KBM-7 (cell line): Measurements from ENCODE around the gene GK.
"Not testable (repeated sequence)": the region's sequence is repeated elsewhere in the genome, so short reads cannot be mapped to it uniquely, and the experiment has no call there.

Experiments
- DNase-seq: peaks from one replicate; pipeline ENCODE4 v3.0.0-alpha.2; 2015
- in situ Hi-C: fragments of 300-500 bp; cut with MboI; formaldehyde crosslinking; loops from 2 replicates; pipeline ENCODE4 v1.14.3; 2020; ENCODE audit warnings: low sequenced_read_pairs, low pct_unique_long_range_greater_than_20kb, mixed read lengths

The GK gene

DNA sequence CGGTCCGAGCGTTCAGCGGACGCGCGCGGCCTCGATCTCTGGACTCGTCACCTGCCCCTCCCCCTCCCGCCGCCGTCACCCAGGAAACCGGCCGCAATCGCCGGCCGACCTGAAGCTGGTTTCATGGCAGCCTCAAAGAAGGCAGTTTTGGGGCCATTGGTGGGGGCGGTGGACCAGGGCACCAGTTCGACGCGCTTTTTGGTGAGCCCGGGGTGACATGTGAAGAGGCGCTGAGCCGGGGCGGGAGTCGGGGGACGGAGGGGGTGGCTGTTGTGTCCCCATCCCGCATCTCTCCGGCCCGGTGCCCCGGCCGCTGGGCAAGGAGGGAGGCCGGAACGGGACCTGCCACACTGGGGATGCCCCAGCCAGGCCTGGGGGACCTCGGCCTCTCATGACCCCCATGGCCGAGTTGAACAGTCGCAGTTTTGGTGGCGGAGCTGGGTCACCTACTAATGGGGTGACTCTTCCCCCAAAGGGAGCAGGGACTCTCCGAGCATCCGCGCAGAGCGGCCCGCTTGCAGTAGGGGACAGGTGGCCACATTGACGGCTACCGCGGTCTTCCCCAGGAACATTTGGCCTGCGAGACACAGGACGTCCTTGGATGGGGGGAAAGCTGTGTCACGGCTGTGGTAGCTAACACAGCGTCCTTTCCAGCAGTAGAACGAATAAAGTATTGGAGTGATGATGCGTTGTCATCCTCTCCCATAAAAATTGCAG is at the start of gene GK:
Gene GK (plus strand): TSS at position 9 of the 717 bp plus-strand sequence. CDS start 115 bp downstream, at position 124.
- in situ Hi-C loops: no loop called here
- DNase-seq: peak; percentile 51

DNA sequence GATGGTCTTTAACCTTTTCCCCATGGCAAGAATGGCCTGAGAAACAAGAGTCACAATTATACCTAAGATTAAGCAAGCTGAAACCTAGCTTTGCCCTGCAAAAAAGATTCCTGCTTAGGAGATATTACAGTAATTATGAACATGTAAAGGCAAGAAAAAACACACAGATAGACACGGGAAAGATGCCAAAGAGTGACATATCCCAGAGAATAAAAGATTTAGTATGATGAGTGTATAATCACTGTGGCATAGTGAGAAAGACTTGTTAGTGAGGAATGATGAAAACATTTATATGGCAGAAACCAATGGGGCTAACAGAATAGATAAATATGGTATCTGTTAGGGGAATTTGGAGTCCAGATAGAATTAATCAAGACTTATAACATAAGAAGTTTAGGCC is 46.1 kb upstream of the GK start:
- no peak for DNase-seq
- in situ Hi-C loops: no loop called here

GRCh38 chrX:30610026-30610425 is 43.2 kb upstream of the GK start:
- no peak for DNase-seq
- in situ Hi-C loops: no loop called here

GRCh38 chrX:30612250-30612655 is 41.0 kb upstream of the GK start:
- in situ Hi-C loops: no loop called here
- DNase-seq: no peak

GRCh38 chrX:30613721-30614120 is 39.5 kb upstream of the GK start:
- no peak for DNase-seq
- in situ Hi-C loops: no loop called here

DNA sequence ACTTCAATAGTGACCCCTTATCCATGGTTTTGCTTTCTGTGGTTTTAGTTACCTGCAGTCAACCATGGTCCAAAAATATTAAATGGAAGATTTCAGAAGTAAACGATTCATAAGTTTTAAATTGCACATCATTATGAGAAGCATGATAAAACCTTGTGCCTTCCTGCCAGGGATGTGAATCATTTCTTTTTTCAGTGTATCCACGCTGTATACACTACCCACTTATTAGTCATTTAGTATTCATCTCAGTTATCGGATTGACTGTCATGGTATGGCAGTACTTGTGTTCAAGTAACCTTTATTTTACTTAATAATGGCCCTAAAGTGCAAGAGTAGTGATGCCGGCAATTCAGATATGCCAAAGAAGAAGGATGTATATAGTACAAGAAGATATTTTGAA is 38.0 kb upstream of the GK start:
- in situ Hi-C loops: no loop called here
- DNase-seq: no peak

DNA sequence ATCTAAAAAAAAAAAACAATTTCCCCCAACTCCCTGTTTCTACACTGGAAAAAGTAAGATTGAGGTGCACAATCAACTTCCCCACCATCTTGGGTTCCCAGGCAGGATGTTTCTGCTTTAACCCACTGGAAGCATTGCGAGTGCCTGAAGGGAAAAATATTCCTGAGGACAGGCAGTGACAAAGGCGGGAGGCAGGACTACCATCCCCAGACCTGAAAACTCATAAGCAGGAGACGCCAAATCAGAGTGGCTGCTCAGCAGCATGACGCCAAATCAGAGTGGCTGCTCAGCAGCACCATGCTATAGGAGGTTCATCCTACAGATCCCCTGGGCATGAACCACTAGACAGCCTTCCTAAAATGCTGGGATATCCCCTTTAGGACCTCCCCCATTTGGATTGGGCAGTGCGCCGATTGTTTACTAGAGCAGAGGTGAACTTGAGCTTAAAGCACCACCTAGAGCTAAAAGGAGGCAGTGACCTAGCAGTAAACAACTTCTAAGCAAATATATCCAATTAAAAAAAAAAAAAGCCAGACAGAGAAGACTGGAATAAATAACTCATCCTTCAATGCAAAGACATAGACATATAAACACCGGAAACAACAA is 35.0 kb upstream of the GK start:
- peak; percentile 52 for DNase-seq
- in situ Hi-C loops: no loop called here

GRCh38 chrX:30620125-30620524 is 33.1 kb upstream of the GK start:
- in situ Hi-C loops: no loop called here
- no peak for DNase-seq

- in situ Hi-C loops: no loop called here
Observed at GRCh38 chrX:30620980-30621618, 32.1 kb upstream of the GK start.

DNA sequence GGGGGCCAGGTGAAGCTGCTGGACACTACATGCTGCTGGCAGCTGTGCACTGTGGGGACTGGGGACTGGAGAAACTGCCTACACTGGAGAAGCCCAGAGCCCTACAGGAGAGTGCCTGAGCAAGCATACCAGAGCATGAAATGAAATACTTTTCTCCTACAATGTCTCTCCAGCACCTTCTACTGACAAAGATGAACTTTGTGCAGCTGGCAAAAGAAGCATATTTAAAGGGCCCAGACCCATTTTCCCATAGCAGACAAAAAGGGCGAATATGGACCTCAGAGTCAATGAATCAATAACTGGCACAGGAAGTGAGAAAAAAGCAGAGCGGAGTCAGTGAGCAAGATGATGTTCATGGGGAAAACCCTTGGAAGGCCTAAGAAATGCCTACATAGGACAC is 30.9 kb upstream of the GK start:
- in situ Hi-C loops: no loop called here
- DNase-seq: no peak

More at GRCh38 chrX:30620980-30621618, 32.1 kb upstream of the GK start:
- peak; percentile 25 for DNase-seq

DNA sequence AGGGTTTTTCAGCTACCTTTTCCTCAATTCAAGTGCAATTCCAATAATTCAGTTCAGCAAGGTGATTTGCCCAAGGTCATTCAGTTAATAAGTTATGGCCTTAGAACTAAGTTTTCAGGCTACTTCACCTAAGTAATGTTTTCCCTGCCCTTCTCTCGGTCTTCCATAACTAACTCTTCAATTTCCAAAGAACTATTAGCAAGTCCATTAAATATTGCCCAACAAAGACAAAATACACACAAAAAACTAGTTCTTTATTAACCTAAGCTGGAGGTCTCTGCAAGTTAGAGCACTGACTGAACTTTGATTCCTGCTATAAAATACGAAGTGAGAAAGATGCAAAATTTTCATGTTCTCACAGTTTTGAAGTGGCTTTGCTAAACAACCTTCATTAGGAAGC is 26.8 kb upstream of the GK start:
- in situ Hi-C loops: no loop called here
- DNase-seq: no peak

DNA sequence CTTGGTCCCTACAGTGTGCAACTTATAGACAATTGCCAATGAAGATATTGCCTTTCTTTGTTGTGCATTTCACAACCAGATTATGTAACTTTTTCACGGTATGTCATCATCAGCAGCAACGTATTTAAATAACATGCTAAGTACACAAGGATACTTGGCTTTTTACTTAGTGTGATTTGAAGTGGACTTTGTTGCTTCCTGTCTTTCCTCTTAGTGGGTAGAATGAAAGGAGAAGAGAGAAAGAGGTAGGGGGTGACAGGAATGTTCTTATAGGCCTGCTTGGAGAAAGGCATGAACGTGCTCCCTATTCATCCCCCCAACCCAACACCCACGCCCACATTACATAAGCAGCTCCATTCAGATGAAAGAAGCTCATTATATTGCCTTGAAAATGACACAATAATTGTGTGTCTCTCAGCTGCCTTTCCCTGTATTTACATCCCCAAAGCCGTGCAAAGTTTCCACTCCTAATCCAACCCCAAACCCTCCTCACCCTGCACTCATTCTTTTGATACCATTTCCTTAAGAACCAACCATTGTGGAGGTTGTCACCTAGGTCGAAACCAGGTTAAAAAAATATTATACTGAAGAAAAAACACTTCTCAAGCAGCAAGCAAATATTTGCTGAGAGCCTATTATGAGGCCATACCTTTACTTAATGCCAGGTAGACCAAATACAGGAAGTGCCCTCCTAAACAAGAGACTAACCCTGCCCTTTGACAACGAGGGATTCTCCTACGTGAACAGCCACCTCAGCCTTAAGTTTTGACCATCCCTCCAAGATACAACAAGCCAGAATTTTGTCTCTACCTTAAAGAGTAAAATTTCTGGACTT is 25.2 kb upstream of the GK start:
- DNase-seq: no peak
- in situ Hi-C loops: no loop called here

GRCh38 chrX:30634070-30634469 is 19.2 kb upstream of the GK start:
- in situ Hi-C loops: loop anchor here (10.0 kb wide), 1 partner anchor 71 kb away; no protein-coding TSS in a partner anchor
- not testable (repeated sequence) for DNase-seq

DNA sequence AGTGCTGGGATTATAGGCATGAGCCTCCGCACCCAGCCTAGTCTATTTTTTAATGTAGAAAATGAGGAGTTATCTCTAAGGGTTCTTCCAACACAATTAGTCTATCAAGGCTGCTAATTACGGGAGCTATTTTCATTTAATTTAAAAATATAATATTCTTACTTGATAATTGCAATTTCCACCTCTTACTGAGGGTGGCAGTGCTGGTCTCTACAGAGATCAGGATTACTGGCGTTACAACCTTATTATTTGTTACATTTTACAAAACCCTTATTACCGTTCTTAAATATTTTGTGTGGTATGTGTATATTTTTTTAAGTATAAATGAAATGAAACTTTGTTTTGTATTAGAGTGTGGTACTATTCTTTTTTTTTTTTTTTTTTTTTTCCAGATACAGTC is 17.6 kb upstream of the GK start:
- DNase-seq: peak; percentile 40
- in situ Hi-C loops: loop anchor here (10.0 kb wide), 1 partner anchor 69 kb away; no protein-coding TSS in a partner anchor

GRCh38 chrX:30637874-30638815 is 15.1 kb upstream of the GK start:
- peak; percentile 86 for DNase-seq
- in situ Hi-C loops: loop anchor here (10.0 kb wide), 1 partner anchor 67 kb away; no protein-coding TSS in a partner anchor

- not testable (repeated sequence) for DNase-seq
- in situ Hi-C loops: loop anchor here (10.0 kb wide), 1 partner anchor 65 kb away; no protein-coding TSS in a partner anchor
Observed at GRCh38 chrX:30639702-30640101, 13.5 kb upstream of the GK start.

- in situ Hi-C loops: no loop called here
- DNase-seq: no peak
Observed at GRCh38 chrX:30642642-30643041, 10.6 kb upstream of the GK start.

DNA sequence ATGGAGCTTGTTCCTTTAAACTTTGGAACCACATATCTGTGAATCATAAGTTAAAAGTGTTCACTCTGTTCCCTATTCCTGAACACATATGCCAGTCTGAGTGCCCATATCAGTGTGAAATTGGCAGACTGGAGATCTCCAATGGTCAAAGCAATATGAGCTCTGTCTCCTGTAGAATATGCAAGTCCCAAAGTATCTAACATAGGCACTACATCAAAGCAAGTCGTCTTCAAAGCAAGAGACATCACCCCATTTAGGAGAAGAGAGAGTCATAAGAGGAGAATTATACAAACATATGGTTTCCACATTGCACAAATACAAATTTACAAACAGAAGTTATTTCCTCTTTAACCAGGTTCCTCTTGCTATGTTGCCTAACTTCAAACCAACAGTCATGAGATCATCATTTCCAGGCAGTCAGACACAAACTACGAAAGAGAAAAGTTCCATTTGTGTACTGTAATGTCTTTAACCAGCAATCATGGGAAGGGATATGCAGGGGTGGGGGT is 9.9 kb upstream of the GK start:
- in situ Hi-C loops: no loop called here
- peak; percentile 62 for DNase-seq
